ENCODE data around the gene APH1B.

Gene APH1B

GRCh38 chr15:63353261-63353660, 75.9 kb downstream of the APH1B start:
- H3K27me3 ChIP-seq (ENCODE audit: control insufficient read depth, insufficient read depth, low read length): no peaks in the 10 kb centered on the region
- no peaks in the 10 kb centered on the region for H3K79me2 ChIP-seq
- H2AFZ ChIP-seq: no peak overlapping the region
- no peak overlapping the region for H3K9ac ChIP-seq
- no peak overlapping the region for H3K4me3 ChIP-seq (ENCODE audit: low read depth, low read length)
- no peak overlapping the region for H3K4me2 ChIP-seq (ENCODE audit: low read length)
- H3K9me3 ChIP-seq (ENCODE audit: control insufficient read depth, low read length): no peaks in the 10 kb centered on the region
- peaks cover 6% of the 10 kb centered on the region for H3K4me1 ChIP-seq
- no peaks in the 10 kb centered on the region for H3K36me3 ChIP-seq (ENCODE audit: control insufficient read depth, insufficient read depth, low read length)
- TF ChIP-seq, protein P1, sequence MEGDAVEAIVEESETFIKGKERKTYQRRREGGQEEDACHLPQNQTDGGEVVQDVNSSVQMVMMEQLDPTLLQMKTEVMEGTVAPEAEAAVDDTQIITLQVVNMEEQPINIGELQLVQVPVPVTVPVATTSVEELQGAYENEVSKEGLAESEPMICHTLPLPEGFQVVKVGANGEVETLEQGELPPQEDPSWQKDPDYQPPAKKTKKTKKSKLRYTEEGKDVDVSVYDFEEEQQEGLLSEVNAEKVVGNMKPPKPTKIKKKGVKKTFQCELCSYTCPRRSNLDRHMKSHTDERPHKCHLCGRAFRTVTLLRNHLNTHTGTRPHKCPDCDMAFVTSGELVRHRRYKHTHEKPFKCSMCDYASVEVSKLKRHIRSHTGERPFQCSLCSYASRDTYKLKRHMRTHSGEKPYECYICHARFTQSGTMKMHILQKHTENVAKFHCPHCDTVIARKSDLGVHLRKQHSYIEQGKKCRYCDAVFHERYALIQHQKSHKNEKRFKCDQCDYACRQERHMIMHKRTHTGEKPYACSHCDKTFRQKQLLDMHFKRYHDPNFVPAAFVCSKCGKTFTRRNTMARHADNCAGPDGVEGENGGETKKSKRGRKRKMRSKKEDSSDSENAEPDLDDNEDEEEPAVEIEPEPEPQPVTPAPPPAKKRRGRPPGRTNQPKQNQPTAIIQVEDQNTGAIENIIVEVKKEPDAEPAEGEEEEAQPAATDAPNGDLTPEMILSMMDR (IDR thresholded peaks at IDR 0.05): no peak
- H3K27ac ChIP-seq: no peak overlapping the region

- Histone ChIP-seq H3K4me1 (no peaks in the 10 kb centered on the region), H3K4me3 (ENCODE audit: low read depth, low read length) (no peak overlapping the region), H3K9ac (no peak overlapping the region)
Measured at GRCh38 chr15:63353887-63354286, 76.5 kb downstream of the APH1B start.

DNA sequence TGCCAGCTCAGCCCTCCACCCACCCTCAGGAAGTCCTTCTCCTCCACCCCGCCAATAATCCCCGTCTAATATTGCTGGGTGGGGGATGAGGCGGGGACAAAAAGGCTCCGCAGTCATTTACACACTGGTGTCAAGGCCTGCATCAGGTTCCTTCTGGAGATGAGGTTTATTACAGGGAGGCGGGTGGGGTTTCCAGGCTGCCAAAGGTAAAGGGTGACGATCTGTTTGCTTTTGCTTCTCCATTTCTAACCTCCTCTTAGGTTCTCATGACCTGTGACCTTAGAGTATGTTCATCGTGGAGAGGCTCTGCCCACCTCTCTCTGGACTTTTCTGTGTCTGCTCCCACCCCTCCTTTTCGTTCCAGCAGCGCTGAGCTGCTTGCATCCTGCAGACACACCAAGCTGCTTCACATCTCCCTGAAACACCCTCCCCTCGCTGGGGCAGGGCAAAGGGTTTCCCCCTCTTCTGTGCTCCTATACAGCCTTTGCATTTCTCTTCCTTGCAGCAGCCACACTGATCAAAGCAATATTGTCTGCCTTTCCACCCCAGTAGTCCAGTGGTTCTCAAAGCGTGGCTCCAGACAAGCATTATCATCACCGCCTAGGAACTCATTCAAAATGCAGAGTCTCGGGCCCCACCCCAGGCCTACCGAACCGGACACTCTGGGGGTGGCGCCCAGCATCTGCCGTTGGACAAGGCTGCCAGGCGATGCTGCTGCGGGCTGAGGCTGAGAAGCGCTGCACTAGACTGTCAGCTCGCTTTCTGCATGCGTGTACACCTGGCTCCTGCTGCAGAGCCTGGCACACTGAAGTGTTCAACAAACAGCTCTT, 77.6 kb downstream of the APH1B start:
- Histone ChIP-seq H3K4me1 (no peaks in the 10 kb centered on the region), H3K27me3 (ENCODE audit: control insufficient read depth, insufficient read depth, low read length) (no peaks in the 10 kb centered on the region), H3K9me3 (ENCODE audit: control insufficient read depth, low read length) (no peaks in the 10 kb centered on the region), H2AFZ (no peak overlapping the region), H3K36me3 (ENCODE audit: control insufficient read depth, insufficient read depth, low read length) (no peaks in the 10 kb centered on the region), H3K79me2 (no peaks in the 10 kb centered on the region), H3K9ac (no peak overlapping the region), H3K4me2 (ENCODE audit: low read length) (no peak overlapping the region), H3K4me3 (ENCODE audit: low read depth, low read length) (no peak overlapping the region), H3K27ac (no peak overlapping the region)
- TF ChIP-seq, protein P1 (IDR thresholded peaks at IDR 0.05): no peak

More at GRCh38 chr15:63353887-63354286, 76.5 kb downstream of the APH1B start:
- Histone ChIP-seq H3K4me2 (ENCODE audit: low read length) (no peak overlapping the region), H3K9me3 (ENCODE audit: control insufficient read depth, low read length) (no peaks in the 10 kb centered on the region), H3K79me2 (no peaks in the 10 kb centered on the region), H3K27me3 (ENCODE audit: control insufficient read depth, insufficient read depth, low read length) (no peaks in the 10 kb centered on the region), H3K27ac (no peak overlapping the region), H3K36me3 (ENCODE audit: control insufficient read depth, insufficient read depth, low read length) (no peaks in the 10 kb centered on the region), H2AFZ (no peak overlapping the region)
- TF ChIP-seq, protein P1 (IDR thresholded peaks at IDR 0.05): no peak

GRCh38 chr15:63357061-63357460, 79.7 kb downstream of the APH1B start:
- no peak overlapping the region for H3K4me2 ChIP-seq (ENCODE audit: low read length)
- no peak overlapping the region for H3K4me3 ChIP-seq (ENCODE audit: low read depth, low read length)
- H3K9me3 ChIP-seq (ENCODE audit: control insufficient read depth, low read length): no peaks in the 10 kb centered on the region
- no peak overlapping the region for H2AFZ ChIP-seq
- no peaks in the 10 kb centered on the region for H3K36me3 ChIP-seq (ENCODE audit: control insufficient read depth, insufficient read depth, low read length)
- no peaks in the 10 kb centered on the region for H3K79me2 ChIP-seq
- no peak overlapping the region for H3K27ac ChIP-seq
- H3K9ac ChIP-seq: no peak overlapping the region
- no peaks in the 10 kb centered on the region for H3K4me1 ChIP-seq
- no peaks in the 10 kb centered on the region for H3K27me3 ChIP-seq (ENCODE audit: control insufficient read depth, insufficient read depth, low read length)
- TF ChIP-seq, protein P1 (IDR thresholded peaks at IDR 0.05): no peak

- no peaks in the 10 kb centered on the region for H3K36me3 ChIP-seq (ENCODE audit: control insufficient read depth, insufficient read depth, low read length)
- H3K9ac ChIP-seq: no peak overlapping the region
- no peak overlapping the region for H3K4me2 ChIP-seq (ENCODE audit: low read length)
- no peaks in the 10 kb centered on the region for H3K4me1 ChIP-seq
- H3K27me3 ChIP-seq (ENCODE audit: control insufficient read depth, insufficient read depth, low read length): no peaks in the 10 kb centered on the region
- no peak overlapping the region for H3K27ac ChIP-seq
- no peaks in the 10 kb centered on the region for H3K9me3 ChIP-seq (ENCODE audit: control insufficient read depth, low read length)
- TF ChIP-seq, protein P1 (IDR thresholded peaks at IDR 0.05): no peak
- no peaks in the 10 kb centered on the region for H3K79me2 ChIP-seq
- no peak overlapping the region for H2AFZ ChIP-seq
- H3K4me3 ChIP-seq (ENCODE audit: low read depth, low read length): no peak overlapping the region
Measured at GRCh38 chr15:63357731-63358130, 80.3 kb downstream of the APH1B start.

Measured in parathyroid adenoma (tissue), 2 donors.